NCI-H2196 (cell line): ENCODE data around the gene SLC2A4.

ENCODE experiments used
- DNase-seq: peaks from one replicate; lab custom pipeline; 2025; ENCODE audit not compliant: unreplicated experiment; lab: John Stamatoyannopoulos, UW

The SLC2A4 gene

DNA sequence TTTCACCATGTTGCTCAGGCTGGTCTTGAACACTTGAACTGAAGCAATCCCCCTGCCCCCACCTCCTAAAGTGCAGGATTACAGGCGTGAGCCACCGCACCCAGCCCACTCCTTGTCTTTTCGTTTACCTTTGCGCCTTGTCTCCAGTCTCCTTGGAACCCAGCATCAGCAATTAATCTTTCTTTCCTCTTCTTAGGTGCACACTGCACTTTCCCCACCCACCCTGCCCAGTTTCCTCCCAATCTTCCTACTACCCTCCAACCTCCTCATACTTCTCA, 17.8 kb upstream of the SLC2A4 start:
- DNase-seq = no peak

DNA sequence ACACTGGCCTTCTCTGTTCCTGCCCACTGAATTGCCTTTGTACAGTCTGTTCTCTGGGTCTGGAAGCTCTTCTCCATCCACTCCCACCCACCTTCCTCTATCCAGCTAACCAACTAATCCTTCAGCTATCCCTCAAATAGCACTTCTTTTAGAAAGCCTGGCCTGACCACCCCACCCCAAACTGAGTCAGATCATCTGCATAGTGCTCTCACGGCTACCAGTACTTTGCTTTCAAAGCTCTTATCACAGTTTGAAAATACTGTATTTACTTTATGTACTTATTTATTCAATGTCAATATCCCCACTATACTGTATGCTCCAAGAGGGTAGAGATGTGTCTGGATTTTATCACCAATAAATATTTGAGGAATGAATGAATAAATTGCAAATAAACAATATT, 14.7 kb upstream of the SLC2A4 start:
- no peak for DNase-seq

DNA sequence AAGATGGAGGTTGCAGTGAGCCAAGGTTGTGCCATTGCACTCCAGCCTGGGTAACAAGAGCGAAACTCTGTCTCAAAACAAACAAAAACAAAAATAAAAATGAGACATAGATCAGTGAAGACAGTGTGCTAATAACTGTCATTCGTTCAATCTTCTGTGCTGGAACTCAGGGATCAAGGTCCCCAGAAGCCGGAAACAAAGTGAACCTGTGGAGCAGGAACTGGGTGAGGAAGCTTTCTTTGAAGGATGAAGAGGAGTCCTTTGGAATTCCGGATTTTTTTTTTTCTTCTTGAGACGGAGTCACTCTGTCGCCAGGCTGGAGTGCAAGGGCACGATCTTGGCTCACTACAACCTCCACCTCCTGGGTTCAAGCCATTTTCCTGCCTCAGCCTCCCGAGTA, 2.1 kb upstream of the SLC2A4 start:
- DNase-seq = no peak

DNA sequence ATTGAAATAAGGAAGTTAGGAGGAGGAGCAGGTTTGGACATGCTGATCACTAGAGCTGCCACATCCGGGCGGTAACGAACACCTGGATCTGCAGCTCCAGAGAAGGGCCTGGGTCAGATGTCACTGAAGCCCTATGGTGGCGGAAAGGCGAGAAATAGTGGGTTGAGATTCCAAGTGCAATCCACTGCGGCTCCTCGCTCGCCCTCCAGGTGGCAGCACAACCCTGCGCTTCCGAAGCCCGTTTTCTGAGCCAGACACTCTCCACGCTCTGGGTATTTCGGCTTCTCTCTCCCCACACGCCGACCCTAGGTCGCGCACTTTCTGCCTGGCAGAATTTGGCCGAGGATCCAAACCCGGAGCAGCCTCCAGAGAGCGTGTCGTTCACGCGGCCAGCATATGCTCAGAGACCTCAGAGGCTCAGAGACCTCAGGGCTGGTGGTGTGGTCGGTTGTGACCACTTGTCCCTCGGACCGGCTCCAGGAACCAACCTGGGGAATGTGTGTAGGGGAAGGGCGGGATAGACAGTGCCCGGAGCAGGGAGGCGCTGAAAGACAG, 922 bp upstream of the SLC2A4 start:
- peak; percentile 85 for DNase-seq

DNA sequence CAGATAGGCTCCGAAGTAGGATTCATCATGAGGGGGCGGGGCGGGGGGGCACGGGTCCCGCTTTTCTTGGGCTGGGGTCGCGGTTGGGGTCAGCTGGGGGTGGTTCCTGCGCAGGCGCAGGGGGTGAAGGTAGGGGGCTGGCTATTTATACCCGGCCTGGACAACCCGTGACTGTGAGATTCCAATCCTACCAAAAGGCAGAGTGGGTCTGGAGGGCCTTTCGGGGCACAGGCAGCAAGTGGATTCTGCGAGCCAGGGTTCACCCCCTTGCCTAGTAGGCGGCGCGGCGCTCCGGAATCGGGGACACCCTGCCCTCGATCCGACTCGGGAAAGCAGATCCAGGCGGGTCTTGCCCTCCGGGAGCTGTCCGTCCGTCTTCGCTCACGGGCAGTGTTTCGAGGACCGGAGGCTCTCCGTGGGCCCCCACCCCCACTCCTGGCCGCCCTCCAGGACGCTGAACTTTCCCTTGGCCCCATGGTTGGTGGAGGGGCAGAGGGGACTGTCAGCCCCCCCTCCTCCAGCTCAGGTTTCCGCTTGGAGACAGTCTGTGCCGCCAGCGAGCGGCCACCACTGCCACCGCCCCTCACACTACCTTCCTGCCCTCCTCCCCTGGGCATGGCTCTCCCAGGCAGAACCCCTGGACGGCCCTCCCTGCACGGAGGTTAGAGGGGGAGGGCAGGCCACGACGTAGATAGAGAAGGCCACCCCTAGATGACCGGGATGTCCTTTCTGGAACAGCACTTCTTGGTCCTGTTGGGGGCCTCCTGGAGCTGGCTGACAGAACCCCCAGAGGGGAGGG, 634 bp downstream of the SLC2A4 start:
- no peak for DNase-seq

DNA sequence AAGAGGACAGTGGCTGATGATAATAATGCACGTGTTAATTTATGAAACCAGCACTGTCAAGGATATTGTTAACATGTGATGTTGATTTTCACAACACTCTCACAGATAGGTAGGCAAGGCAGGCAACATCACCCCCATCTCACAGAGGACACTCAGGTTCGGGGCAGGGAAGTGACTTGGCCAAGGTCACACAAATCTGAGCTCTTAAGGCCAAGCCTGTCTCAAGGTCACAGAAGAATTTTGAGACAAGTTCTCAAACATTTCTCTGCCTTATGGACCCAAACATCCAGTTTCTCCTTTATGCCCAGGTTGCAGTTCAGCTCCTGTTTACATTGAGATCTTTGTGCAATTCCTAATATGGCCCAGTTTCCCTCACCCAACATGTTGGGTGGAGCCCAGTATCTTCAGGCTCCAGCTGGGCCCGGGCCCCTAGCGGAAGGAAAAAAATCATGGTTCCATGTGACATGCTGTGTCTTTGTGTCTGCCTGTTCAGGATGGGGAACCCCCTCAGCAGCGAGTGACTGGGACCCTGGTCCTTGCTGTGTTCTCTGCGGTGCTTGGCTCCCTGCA, 1.3 kb downstream of the SLC2A4 start:
- DNase-seq = no peak

DNA sequence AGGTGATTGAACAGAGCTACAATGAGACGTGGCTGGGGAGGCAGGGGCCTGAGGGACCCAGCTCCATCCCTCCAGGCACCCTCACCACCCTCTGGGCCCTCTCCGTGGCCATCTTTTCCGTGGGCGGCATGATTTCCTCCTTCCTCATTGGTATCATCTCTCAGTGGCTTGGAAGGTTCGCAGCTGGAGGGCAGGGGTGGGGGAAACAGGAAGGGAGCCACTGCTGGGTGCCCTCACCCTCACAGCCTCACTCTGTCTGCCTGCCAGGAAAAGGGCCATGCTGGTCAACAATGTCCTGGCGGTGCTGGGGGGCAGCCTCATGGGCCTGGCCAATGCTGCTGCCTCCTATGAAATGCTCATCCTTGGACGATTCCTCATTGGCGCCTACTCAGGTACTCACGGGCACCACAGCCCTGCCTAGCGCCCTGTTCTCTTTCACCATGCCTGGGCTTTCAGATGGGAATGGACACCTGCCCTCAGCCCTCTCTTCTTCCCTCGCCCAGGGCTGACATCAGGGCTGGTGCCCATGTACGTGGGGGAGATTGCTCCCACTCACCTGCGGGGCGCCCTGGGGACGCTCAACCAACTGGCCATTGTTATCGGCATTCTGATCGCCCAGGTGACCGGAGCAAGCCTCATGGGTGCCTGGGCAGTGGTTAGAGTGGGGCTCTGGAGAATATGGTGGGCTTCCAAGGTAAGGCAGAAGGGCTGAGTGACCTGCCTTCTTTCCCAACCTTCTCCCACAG, 2.1 kb downstream of the SLC2A4 start:
- no peak for DNase-seq

DNA sequence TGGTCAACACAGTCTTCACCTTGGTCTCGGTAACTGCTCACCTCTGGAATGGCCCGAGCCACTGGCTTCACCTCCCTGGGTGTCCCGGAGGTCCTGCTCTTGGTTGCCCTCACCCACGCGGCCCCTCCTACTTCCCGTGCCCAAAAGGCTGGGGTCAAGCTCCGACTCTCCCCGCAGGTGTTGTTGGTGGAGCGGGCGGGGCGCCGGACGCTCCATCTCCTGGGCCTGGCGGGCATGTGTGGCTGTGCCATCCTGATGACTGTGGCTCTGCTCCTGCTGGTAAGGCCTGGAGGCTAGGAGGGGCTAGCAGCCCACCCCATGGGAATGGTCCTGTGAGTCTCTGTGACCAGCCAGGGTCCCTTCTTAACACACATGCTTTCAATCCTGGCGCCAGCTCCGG, 3.4 kb downstream of the SLC2A4 start:
- no peak for DNase-seq

DNA sequence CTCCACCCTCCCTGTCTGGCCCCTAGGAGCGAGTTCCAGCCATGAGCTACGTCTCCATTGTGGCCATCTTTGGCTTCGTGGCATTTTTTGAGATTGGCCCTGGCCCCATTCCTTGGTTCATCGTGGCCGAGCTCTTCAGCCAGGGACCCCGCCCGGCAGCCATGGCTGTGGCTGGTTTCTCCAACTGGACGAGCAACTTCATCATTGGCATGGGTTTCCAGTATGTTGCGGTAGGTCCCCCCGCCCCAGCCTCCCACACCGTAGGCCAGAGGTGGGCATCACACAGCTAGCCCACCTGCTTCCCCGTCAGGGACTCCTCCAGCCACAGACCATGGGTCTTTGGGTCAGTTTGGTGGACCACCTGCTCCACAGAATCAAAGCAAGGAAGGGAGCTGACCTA, 4.2 kb downstream of the SLC2A4 start:
- no peak for DNase-seq

DNA sequence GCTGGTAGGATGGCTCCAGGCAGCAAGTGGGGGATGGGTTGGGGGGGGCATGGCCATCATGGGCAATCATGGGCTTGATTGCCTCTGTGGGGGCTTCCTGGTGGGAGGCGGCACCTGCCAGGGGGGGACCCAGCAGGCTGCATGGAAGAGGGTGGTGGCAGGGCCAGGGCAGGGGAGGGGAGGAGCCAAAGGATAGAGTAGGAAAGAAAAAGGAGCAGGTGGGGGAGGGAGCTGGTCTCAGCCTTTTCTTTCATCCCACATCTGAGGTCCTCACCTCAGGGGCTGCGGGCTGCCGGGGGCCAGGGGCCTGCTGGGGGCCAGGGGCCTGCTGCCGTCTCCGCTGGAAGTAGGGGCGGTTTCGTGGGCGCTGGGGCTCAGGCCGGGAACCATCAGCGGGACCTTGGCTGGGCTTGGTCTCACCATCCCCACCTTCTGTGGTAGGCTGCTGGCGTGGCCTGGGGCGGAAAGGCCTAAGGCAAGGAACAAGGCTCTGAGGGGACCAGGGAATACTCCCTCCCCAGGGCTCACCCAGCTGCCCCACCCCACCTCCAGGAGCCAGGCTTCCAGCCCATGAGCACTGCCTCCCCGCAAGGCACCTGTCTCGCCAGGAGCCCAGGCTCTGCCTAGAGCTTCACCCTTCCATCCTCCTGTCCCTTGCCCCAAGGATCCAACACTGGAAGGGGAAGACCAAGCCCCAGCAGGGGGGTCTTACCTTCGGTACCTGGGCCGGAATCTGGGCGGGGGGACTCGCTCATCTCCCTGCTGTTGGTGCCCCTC, 7.9 kb downstream of the SLC2A4 start:
- no peak for DNase-seq

DNA sequence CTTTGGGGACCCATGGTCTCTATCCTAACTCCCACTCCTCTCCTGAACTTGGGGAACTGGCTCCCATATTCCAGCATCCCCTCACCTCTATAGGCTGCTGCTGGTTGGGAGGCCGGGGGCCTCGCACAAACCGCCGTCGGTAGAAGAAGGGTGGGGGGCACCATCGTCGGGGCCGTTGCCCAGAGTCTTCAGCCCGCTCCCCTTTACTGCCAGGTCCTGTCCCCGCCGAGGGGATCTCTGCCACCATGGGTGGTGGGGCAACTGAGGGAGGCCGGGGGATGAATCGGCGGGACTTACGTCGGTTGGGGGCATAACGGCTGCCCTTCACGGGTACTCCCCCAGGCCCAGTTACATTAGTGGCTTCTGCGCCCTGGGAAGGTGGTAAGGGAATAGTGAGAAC, 8.6 kb downstream of the SLC2A4 start:
- no peak for DNase-seq

DNA sequence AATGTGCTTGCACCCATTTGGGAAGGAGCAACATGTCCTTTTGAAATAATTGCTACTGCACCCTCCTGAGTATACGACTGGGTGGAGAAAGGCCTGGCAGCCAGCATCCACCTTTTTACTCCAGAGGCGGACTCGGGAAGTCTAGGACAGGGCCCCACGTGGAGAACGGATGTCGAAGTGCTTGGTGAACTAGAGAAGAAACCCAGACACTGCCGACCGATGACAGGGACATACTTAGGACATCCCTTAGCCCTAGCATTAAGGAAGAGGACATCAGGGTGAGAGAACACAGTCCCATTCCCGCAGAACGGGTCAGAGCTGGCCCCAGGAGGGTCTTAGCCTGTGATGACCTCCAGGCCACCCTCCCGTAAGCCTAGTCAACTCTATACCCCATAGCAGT, 9.2 kb downstream of the SLC2A4 start:
- no peak for DNase-seq

DNA sequence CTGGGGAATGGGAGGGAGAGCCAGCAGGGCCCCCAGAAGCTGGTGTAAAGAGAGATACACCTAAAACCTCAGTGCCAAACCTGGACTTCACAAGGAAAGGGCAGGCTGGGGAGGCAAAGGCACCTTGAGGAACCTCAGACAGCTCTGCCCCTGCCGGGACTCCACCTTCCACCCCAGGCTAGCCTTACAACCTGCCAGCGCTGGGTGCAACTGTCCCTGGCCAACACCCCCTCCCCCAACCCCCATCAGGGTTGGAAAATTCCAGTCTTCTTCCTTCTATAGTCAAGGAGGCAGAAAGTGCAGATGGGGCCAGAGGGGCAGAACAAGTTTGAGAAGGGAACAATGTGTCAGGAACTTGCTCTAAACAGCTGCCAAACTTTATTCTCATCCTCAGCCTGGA, 10.7 kb downstream of the SLC2A4 start:
- DNase-seq = no peak

DNA sequence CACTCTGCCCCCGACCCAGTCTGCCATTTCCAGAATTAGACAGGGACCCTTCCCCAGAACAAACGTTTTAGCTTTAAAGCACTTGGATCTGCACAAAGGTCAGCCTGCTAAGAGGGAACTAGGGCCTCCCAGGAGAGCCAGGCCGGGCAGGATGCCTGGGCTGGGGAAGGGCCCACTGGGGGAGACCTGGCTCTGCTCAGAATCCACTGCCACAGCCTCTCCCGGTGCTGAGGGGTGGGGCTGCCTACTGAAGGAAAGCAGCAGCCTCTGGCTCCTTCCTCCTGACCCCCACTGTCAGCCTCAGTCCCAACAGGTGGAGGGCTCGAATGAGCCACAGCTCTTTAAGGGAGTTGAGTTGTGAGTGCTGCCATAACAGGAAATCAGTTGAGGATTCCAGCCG, 11.2 kb downstream of the SLC2A4 start:
- DNase-seq = no peak

DNA sequence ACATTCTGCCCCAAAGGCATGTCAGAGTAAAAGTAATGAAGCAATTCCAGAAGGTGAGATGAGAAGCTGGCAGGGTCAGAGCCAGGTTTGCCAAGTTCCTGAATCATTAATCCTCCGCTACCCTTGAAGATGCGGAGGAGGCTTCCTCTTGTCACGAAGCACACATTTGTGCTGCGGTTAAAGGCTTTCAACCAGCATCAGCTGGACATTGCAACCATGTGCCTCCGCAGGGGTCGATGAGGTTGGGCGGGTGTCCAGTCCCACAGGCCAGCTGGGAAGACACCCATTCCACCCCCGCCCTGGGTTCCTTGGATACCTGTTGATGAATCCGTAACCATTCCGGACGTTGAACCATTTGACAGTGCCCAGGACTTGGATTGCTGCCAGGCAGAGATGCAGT, 11.6 kb downstream of the SLC2A4 start:
- no peak for DNase-seq

DNA sequence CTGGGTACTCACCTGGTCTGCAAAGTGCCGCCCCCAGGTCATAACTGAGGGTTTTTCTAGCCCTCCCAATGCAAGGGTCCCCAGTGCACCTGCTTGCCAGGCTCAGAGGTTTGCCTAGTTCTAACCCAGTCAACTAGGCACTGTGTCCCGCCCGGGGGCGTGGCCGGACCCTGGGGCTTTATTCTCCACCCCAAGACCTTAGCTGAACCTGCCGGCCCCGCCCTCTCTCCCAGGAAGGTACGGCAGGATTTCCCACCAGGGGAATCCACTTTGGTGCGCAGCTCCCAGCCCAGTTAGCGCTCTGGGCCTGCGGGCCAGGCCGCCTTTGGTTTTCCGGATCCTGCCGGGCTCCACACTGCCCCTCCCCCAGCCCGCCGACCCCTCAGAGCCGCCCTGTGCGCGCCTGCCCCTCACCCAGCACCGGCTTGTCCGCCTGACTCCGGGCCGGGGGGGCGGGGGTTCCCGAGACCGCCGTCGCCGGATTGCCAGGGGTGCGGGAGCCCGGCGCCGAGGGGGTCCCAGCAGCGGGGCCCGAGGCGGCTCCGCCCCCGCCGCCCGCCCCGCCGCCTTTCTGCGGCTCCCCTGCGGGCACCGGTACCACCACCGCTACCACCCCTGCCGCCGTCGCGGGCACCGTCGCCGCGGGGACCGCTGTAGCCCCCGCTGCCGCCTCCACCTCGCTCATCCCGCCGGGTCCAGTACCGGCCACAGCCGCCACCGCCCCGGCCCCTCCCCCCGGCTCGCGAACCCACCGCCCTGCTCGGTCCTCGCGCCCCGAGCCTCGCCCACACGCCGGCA, 12.5 kb downstream of the SLC2A4 start:
- peak; percentile 58 for DNase-seq

DNA sequence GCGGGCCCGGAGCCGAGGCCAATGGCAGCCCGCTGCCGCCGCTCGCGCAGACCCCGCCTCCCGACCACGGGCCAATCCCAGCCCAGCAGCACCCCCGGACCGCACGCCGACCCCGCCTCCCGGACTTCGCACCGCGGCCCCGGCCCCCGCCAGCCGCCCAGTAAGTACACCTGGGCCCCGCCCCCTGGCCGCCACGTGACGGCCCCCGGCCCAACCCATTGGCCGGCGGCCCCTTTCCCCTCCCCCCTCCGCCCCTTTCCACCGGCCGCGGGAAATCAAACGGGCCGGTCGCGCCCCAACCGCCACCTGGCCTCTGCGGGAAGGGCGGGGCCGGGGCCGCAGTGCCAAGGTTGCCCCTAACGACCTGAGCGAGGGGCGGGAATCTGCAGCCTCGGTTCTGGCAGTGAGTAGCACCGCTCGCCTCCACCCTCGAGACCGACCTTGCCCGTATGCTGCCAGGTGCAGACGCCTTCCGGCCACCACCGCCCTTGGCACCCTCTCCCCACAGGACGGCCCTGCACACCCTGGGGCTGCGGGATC, 13.2 kb downstream of the SLC2A4 start, which contains the start of gene YBX2:
Gene YBX2 (minus strand): TSS at position 26 of the 540 bp plus-strand sequence. CDS start 139 bp downstream, outside the sequence.
- peak; percentile 88 for DNase-seq

DNA sequence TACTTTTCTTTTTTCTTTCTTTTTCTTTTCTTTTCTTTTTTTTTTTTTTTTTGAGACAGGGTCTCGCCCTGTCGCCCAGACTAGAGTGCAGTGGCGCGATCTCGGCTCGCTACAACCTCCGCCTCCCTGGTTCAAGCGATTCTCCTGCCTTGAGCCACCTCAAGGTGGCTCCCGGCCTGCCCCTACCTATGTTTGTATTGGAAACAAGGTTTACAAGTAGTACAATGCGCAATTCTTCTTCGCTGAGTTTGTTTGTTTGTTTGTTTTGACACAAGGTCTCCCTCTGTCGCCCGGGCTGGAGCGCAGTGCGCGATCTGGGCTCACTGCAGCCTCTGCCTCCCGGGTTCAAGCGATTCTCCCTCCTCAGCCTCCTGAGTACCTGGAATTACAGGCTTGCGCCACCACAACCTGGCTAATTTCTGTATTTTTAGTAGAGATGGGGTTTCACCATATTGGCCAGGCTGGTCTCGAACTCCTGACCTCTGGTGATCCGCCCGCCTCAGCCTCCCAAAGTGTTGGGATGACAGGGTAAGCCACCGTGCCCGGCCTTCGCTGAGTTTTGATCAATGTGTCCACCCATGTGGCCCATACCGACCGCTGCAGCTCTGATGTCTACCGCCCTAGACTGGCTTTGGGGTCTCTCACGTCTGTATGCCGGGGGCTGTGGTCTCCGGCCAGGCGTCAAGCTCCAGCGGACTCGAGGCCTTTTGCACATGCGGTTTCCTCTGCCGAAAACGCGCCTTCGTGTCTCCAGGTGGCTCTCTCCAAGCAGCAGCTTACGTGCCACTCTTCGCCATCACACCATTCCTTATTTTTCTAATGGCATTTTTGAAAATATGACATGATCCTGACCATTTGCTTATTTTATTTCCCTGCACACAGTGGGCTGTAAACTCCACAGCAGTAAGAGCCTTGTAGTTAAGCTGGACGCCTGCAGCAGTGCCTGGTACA, 14.0 kb downstream of the SLC2A4 start:
- DNase-seq = peak; percentile 15
